Measurements from ENCODE around the gene PRXL2C.

GRCh38 chr9:96626912-96627311, 28.2 kb downstream of the PRXL2C start:
- TF ChIP-seq MYC (IDR thresholded peaks at IDR 0.05; ENCODE audit: low read depth, low read length), result no peak
- TF ChIP-seq CTCF (IDR thresholded peaks at IDR 0.05; ENCODE audit: low read depth, low read length), result no peak

Measured in NB4 (cell line).